Measurements from ENCODE around the gene LYPD3. TPM values are rescaled to one million over a fixed set of nuclear protein-coding genes. Genes with fewer than 3 reads are reported as not detected.
"Not testable (repeated sequence)": the region's sequence is repeated elsewhere in the genome, so short reads cannot be mapped to it uniquely, and the experiment has no call there.

Gene LYPD3
- 2.5 and 3.1 TPM in 2 replicates for total RNA-seq (2022)
- Bru-seq, nascent RNA = percentile 35 among the genes with signal in this experiment
- BruChase-seq, experiment 1, labeled RNA remaining after a 6-hour chase = percentile 45 among the genes with signal in this experiment
- percentile 35 among the genes with signal in this experiment for BruChase-seq, experiment 2, labeled RNA remaining after a 2-hour chase
- long read RNA-seq, transcript LYPD3-201 (5 exons, 1,694 nt) = major isoform, 5 of 6 reads
- long read RNA-seq, partial matches to known transcripts = 1 of 6 reads
- long read RNA-seq, other reads (novel, unspliced or antisense) = 0 of 6 reads

DNA sequence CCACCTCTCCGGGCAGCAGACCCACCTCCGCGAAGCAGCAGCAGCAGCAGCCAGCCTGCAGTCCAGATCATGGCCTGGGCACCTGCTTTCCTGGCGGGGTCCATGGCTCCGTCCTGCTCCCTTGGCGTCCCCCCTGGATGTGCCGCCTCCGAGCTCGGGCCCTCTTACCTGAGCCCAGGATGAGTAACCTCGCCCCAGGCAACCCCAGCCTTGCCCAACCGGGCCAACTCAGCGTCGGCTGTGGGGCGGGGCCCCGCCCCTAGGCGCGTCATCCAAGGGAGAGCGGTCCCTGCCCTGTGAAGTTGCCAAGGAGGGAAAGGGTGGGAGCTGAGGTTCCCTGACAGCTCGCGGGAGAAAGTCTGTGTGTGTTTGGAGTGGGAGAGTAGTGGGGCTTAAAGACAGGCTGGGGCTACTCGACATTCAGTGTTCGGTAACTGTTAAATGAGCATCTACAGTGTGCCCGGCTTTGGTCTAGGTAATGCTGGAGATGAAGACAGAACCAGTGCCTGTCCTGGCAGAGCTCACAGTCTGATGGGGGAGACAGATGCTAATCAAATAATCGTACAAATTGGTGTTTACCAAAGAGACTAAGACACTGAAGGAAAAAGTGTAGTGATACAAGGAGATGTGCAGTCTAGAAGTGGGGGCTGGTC is at the start of gene LYPD3:
LYPD3 (minus strand) TSS at position 141 of the 653 bp plus-strand sequence; CDS start at position 104, 37 bp downstream.
- no peaks in the 10 kb centered on the region for H3K27me3 Mint-ChIP-seq (ENCODE audit: insufficient read depth, unreplicated experiment)
- no TSS peak for BruUV-seq (replicated peaks)

DNA sequence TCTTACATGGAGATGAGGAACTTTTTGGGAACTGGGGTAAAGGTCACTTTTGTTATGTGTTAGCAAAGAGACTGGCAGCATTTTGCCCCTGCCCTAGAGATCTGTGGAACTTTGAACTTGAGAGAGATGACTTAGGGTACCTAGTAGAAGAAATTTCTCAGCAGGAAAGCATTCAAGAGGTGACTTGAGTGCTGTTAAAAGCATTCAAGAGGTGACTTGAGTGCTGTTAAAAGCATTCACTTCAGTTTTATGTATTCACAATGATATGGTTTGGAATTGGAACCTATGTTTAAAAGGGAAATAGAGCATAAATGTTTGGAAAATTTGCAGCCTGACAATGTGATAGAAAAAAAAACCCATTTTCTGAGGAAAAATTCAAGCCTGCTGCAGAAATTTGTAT is 47.0 kb upstream of the LYPD3 start:
- H3K9me3 Mint-ChIP-seq (ENCODE audit: unreplicated experiment); BruUV-seq (replicated peaks); H3K27me3 Mint-ChIP-seq (ENCODE audit: insufficient read depth, unreplicated experiment); H3K4me3 Mint-ChIP-seq (ENCODE audit: unreplicated experiment); intact Hi-C loops (cut with micrococcal nuclease); DNase-seq (ENCODE audit: unreplicated experiment); H3K4me1 Mint-ChIP-seq (ENCODE audit: insufficient read depth, unreplicated experiment): not testable (repeated sequence)
- ChIA-PET POLR2A (interaction anchor here (1.9 kb wide), 1 partner anchor 8 kb away, joined by 8 read pairs; no protein-coding TSS in a partner anchor), CTCF (interaction anchor here (0.6 kb wide), 1 partner anchor 272 kb away, joined by 3 read pairs; no protein-coding TSS in a partner anchor)
- Mint-ChIP-seq H3K36me3 (ENCODE audit: insufficient read depth, unreplicated experiment) (peaks cover 69% of the 10 kb centered on the region), H3K27ac (ENCODE audit: low read depth, unreplicated experiment) (peak overlapping the region; percentile 61)

More for the DNA sequence above, at the start of gene LYPD3:
- Mint-ChIP-seq H3K9me3 (ENCODE audit: unreplicated experiment) (no peaks in the 10 kb centered on the region), H3K27ac (ENCODE audit: low read depth, unreplicated experiment) (peak within 1 kb of the TSS; percentile 56), H3K4me3 (ENCODE audit: unreplicated experiment) (peak within 1 kb of the TSS; percentile 88), H3K36me3 (ENCODE audit: insufficient read depth, unreplicated experiment) (peaks cover 5% of the 10 kb centered on the region), H3K4me1 (ENCODE audit: insufficient read depth, unreplicated experiment) (peaks cover 47% of the 10 kb centered on the region)
- ChIA-PET POLR2A (interaction anchor here (0.6 to 4.1 kb wide), 12 partner anchors 9 to 109 kb away, joined by 3 to 35 read pairs (median 5); partner anchors contain the start of genes PHLDB3, PINLYP, XRCC1 and ZNF575), CTCF (interaction anchor here (0.5 to 6.1 kb wide), 4 partner anchors 19 to 726 kb away, joined by 3 to 39 read pairs (median 5); partner anchors contain the start of gene PSG3)
- intact Hi-C loops (cut with micrococcal nuclease) = loop anchor here (1.0 kb wide), 1 partner anchor 39 kb away; the partner anchor contains the start of gene PHLDB3
- no peak for TF ChIP-seq CTCF (IDR thresholded peaks at IDR 0.05; ENCODE audit: unreplicated experiment)
- peak; percentile 97 for DNase-seq (ENCODE audit: unreplicated experiment)

DNA sequence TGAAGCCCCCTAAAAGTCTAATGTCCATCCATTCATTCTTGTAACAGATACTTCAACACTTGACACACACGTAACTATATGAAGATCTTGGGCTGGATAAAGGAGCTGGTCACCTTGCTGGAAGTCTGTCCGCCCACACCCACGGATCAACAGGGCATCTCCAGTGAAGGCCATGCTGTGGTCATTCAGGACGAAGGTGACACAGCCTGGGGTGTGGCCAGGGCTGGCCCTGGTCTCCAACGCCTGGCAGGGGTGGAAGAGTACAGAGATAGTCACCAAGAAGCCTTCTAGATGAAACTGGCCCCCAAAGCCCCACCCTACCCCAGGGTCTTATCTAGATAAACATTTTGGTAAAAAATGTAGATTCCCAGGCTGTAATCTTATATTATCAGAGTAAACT is 45.9 kb upstream of the LYPD3 start:
- Mint-ChIP-seq H3K4me1 (ENCODE audit: insufficient read depth, unreplicated experiment) (peaks cover 5% of the 10 kb centered on the region), H3K36me3 (ENCODE audit: insufficient read depth, unreplicated experiment) (peaks cover 65% of the 10 kb centered on the region), H3K27me3 (ENCODE audit: insufficient read depth, unreplicated experiment) (no peaks in the 10 kb centered on the region), H3K9me3 (ENCODE audit: unreplicated experiment) (no peaks in the 10 kb centered on the region), H3K27ac (ENCODE audit: low read depth, unreplicated experiment) (no peak overlapping the region), H3K4me3 (ENCODE audit: unreplicated experiment) (no peak overlapping the region)
- no TSS peak for BruUV-seq (replicated peaks)
- intact Hi-C loops (cut with micrococcal nuclease) = no loop called here
- TF ChIP-seq CTCF (IDR thresholded peaks at IDR 0.05; ENCODE audit: unreplicated experiment) = no peak
- no peak for DNase-seq (ENCODE audit: unreplicated experiment)
- POLR2A ChIA-PET = interaction anchor here (1.1 kb wide), 1 partner anchor 37 kb away, joined by 3 read pairs; no protein-coding TSS in a partner anchor
- CTCF ChIA-PET = interaction anchor here (0.6 to 1.2 kb wide), 3 partner anchors 9 to 85 kb away, joined by 3 read pairs; no protein-coding TSS in a partner anchor

GRCh38 chr19:43510713-43511112 is 45.3 kb upstream of the LYPD3 start:
- POLR2A ChIA-PET = interaction anchor here (0.6 to 1.5 kb wide), 4 partner anchors 19 to 48 kb away, joined by 3 to 4 read pairs (median 3); no protein-coding TSS in a partner anchor
- CTCF ChIA-PET = interaction anchor here (0.6 to 1.8 kb wide), 7 partner anchors 9 to 83 kb away, joined by 3 to 6 read pairs (median 3); no protein-coding TSS in a partner anchor

More at GRCh38 chr19:43510713-43511112, 45.3 kb upstream of the LYPD3 start:
- Mint-ChIP-seq H3K4me3 (ENCODE audit: unreplicated experiment) (no peak overlapping the region), H3K9me3 (ENCODE audit: unreplicated experiment) (no peaks in the 10 kb centered on the region), H3K36me3 (ENCODE audit: insufficient read depth, unreplicated experiment) (peaks cover 66% of the 10 kb centered on the region), H3K27ac (ENCODE audit: low read depth, unreplicated experiment) (no peak overlapping the region), H3K27me3 (ENCODE audit: insufficient read depth, unreplicated experiment) (no peaks in the 10 kb centered on the region), H3K4me1 (ENCODE audit: insufficient read depth, unreplicated experiment) (peaks cover 4% of the 10 kb centered on the region)
- no TSS peak for BruUV-seq (replicated peaks)
- no peak for TF ChIP-seq CTCF (IDR thresholded peaks at IDR 0.05; ENCODE audit: unreplicated experiment)
- intact Hi-C loops (cut with micrococcal nuclease) = no loop called here
- no peak for DNase-seq (ENCODE audit: unreplicated experiment)

Data from MCF 10A (cell line).